T-helper 2 cell treated with Interferon-gamma antibody and Interleukin-4, amounts not matched to agents 5 μg/mL and 100 μg/mL, for 36 hours (primary cell): ENCODE data around the gene IARS2.
"Not testable (repeated sequence)": the region's sequence is repeated elsewhere in the genome, so short reads cannot be mapped to it uniquely, and the experiment has no call there.

Experiments
- DNase-seq: peaks from one replicate; pipeline ENCODE4 v3.0.0; 2021; ENCODE audit warnings: low spot score
- H3K27ac Mint-ChIP-seq: one replicate; pipeline ENCODE4 v1.8.0; 2021; ENCODE audit warnings: mild to moderate bottlenecking, mixed read lengths
- H3K27me3 Mint-ChIP-seq: one replicate; pipeline ENCODE4 v1.8.0; 2021; ENCODE audit warnings: low read depth, mixed read lengths
- H3K36me3 Mint-ChIP-seq: one replicate; pipeline ENCODE4 v1.8.0; 2021; ENCODE audit warnings: low read depth, mixed read lengths
- H3K4me1 Mint-ChIP-seq: one replicate; pipeline ENCODE4 v1.8.0; 2021; ENCODE audit warnings: low read depth, mixed read lengths
- H3K4me3 Mint-ChIP-seq: one replicate; pipeline ENCODE4 v1.8.0; 2022; ENCODE audit warnings: mild to moderate bottlenecking, moderate library complexity, mixed read lengths
- H3K9me3 Mint-ChIP-seq: one replicate; pipeline ENCODE4 v1.8.0; 2021; ENCODE audit warnings: mixed read lengths

The IARS2 gene

GRCh38 chr1:220086261-220086686 lies 7.7 kb upstream of the IARS2 start:
- not testable (repeated sequence) for H3K27me3 Mint-ChIP-seq, H3K4me1 Mint-ChIP-seq, DNase-seq, H3K27ac Mint-ChIP-seq, H3K36me3 Mint-ChIP-seq, H3K9me3 Mint-ChIP-seq, H3K4me3 Mint-ChIP-seq

DNA sequence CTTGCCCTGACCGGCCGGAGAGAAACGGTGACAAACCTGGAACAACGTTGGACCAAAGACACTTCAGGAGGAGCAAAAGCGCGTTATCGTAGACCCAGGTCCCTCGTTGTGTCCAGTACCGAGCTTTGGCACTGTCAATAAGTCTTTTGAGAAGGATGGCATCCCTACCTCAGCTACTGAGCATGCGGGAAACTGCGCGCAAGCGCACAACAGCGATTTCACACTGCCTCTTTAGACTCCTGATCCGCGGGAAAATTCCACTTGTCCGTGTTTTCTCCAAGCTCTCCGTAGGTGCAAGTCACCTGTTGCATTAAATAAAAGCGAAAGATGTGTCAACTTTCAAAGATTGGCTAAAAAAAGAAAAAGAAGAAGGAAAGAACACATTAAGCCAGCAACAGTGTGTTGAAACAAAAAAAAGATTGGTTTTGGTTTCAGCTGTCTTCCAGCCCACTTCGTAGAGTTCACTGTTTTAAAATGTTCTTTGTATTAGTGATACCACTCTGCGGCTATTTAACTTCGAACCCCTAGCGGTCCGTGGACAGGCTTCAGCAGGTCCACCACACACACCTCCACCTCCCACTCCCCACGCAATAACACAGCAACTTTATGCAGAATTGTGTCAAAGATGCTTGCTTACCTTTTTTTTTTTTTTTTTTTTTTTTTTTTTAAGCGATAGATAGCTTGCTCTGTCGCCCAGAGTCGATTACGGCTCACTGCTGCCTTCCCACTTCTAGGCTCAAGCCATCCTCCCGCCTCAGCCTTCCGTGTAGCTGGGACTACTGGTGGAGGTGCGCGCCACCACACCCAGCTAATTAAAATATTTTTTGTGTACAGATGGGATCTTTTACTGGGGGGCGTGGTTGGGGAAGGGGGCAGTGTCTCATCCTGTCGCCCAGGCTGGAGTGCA lies 4.0 kb upstream of the IARS2 start, which contains the start of gene BPNT1:
Gene BPNT1 (minus strand): TSS at position 139 of the 907 bp plus-strand sequence. CDS start 9,942 bp downstream, outside the sequence.
- Mint-ChIP-seq H3K4me3 (peak within 1 kb of the TSS; percentile 92), H3K27ac (peak within 1 kb of the TSS; percentile 89), H3K4me1 (peaks cover 10% of the 10 kb centered on the region), H3K9me3 (no peaks in the 10 kb centered on the region), H3K27me3 (peaks cover 2% of the 10 kb centered on the region), H3K36me3 (peaks cover 4% of the 10 kb centered on the region)
- peak; percentile 95 for DNase-seq

- peaks cover 14% of the 10 kb centered on the region for H3K4me1 Mint-ChIP-seq
These were observed 1.2 kb upstream of the IARS2 start for GRCh38 chr1:220092694-220093093.

DNA sequence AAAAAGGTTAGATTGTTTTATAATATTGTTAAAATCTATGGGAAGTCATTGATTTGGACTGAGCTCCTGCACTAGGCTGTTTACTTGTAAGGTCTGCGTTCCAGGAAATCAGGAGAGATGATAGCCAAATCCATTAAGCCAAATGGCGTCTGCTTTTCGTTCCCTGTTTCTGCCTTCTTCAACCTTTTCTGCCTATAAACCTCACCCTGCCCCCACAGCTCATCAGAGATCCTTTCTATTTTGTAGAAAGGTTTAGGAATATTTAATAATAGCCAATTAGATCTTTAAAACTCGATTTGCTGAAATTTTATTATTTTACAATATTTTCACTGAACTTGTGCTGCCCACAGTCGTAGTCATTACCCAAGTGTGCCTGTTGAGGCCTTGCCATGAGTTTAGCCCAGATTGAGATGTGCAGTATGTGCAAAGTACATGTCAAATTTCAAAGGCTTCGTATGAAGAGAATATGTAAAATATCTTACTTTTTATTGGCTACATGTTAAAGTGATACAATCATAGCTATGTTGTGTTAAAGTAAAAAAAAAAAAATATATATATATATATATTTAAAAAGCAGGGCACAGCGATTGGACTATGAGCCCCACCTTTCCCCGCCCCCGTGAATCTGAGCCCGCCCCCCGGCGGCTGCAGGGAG lies 444 bp upstream of the IARS2 start:
- peaks cover 16% of the 10 kb centered on the region for H3K4me1 Mint-ChIP-seq
- H3K9me3 Mint-ChIP-seq: no peaks in the 10 kb centered on the region
- peak overlapping the region; percentile 49 for H3K27ac Mint-ChIP-seq
- H3K27me3 Mint-ChIP-seq: peaks cover 2% of the 10 kb centered on the region
- peaks cover 22% of the 10 kb centered on the region for H3K36me3 Mint-ChIP-seq
- H3K4me3 Mint-ChIP-seq: no peak overlapping the region
- DNase-seq: no peak

More at GRCh38 chr1:220092694-220093093, 1.2 kb upstream of the IARS2 start:
- peaks cover 17% of the 10 kb centered on the region for H3K36me3 Mint-ChIP-seq
- H3K27me3 Mint-ChIP-seq: peaks cover 2% of the 10 kb centered on the region
- no peaks in the 10 kb centered on the region for H3K9me3 Mint-ChIP-seq
- H3K27ac Mint-ChIP-seq: no peak overlapping the region
- DNase-seq: no peak
- no peak overlapping the region for H3K4me3 Mint-ChIP-seq

DNA sequence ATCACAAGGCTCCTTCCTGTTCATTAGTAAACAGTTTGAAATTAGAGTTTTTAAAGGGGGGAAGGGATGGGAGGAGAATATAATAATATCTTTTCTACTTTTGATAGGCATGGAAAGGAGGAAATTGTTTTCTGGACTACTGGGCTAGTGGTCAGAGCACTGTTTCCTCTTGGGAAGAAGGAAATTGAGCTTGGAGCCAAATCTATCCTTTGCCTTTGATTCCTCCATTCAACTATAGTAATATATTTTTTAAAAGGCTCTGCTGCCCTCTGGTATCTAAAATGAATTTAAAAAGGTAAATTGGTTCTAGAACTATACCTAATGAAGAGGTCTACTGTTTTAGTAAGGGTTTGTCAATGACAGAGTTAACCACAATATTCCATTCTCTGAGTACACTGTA lies 5.9 kb downstream of the IARS2 start:
- DNase-seq: no peak
- H3K9me3 Mint-ChIP-seq: no peaks in the 10 kb centered on the region
- peaks cover 12% of the 10 kb centered on the region for H3K4me1 Mint-ChIP-seq
- no peaks in the 10 kb centered on the region for H3K27me3 Mint-ChIP-seq
- H3K27ac Mint-ChIP-seq: no peak overlapping the region
- H3K4me3 Mint-ChIP-seq: no peak overlapping the region
- H3K36me3 Mint-ChIP-seq: peaks cover 40% of the 10 kb centered on the region

- H3K4me3 Mint-ChIP-seq, DNase-seq, H3K4me1 Mint-ChIP-seq, H3K9me3 Mint-ChIP-seq, H3K27me3 Mint-ChIP-seq, H3K27ac Mint-ChIP-seq: not testable (repeated sequence)
- H3K36me3 Mint-ChIP-seq: peaks cover 48% of the 10 kb centered on the region
These were observed 16.5 kb downstream of the IARS2 start for GRCh38 chr1:220110473-220110872.

DNA sequence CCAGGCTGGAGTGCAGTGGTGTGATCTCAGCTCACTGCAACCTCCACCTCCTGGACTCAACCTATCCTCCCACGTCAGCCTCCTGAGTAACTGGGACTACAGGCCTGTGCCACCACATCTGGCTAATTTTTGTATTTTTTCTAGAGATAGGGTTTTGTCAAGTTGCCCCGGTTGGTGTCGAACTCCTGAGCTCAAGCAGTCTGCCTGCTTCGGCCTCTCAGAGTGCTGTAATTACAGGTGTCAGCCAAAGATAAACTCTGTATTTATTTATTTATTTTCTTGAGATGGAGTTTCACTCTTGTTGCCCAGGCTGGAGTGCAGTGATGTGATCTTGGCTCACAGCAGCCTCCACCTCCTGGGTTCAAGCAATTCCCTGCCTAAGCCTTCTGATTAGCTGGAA lies 18.7 kb downstream of the IARS2 start:
- H3K27ac Mint-ChIP-seq, H3K4me3 Mint-ChIP-seq, H3K9me3 Mint-ChIP-seq, H3K4me1 Mint-ChIP-seq, DNase-seq, H3K27me3 Mint-ChIP-seq: not testable (repeated sequence)
- H3K36me3 Mint-ChIP-seq: peaks cover 40% of the 10 kb centered on the region

GRCh38 chr1:220113136-220113695 lies 19.3 kb downstream of the IARS2 start:
- Mint-ChIP-seq H3K27me3 (no peaks in the 10 kb centered on the region), H3K4me1 (peaks cover 6% of the 10 kb centered on the region), H3K9me3 (no peaks in the 10 kb centered on the region), H3K27ac (peak overlapping the region; percentile 26), H3K4me3 (peak overlapping the region; percentile 40), H3K36me3 (peaks cover 36% of the 10 kb centered on the region)
- no peak for DNase-seq

DNA sequence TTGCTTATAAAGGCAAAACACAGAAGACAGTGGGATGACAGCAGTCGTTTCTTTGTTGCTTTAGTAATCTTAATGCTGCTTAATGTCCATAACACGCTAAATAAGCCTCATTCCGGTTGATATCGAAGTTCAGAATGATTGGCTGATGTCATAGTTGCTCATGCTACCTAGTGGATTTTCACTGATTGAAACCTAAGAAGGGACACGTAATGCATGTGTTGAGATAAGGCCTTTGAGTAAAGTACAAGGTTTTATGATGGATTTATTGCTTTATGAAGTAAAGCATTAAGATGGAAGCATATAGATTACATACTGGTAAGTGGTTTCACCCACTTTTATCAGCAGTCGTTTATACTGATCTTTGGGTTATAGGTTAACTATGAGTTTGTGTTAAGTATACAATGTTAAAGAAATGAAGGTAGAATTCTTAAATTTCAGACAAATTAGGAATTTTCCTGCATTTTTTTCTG lies 25.1 kb downstream of the IARS2 start:
- Mint-ChIP-seq H3K4me1 (peaks cover 6% of the 10 kb centered on the region), H3K36me3 (peaks cover 25% of the 10 kb centered on the region), H3K27ac (no peak overlapping the region), H3K4me3 (no peak overlapping the region), H3K9me3 (no peaks in the 10 kb centered on the region), H3K27me3 (no peaks in the 10 kb centered on the region)
- no peak for DNase-seq

- no peak overlapping the region for H3K4me3 Mint-ChIP-seq
- peak overlapping the region; percentile 8 for H3K27ac Mint-ChIP-seq
- H3K27me3 Mint-ChIP-seq: no peaks in the 10 kb centered on the region
- peaks cover 19% of the 10 kb centered on the region for H3K36me3 Mint-ChIP-seq
- H3K4me1 Mint-ChIP-seq: peaks cover 11% of the 10 kb centered on the region
- H3K9me3 Mint-ChIP-seq: no peaks in the 10 kb centered on the region
- no peak for DNase-seq
These were observed 28.0 kb downstream of the IARS2 start for GRCh38 chr1:220121791-220122530.

- no peaks in the 10 kb centered on the region for H3K27me3 Mint-ChIP-seq
- H3K27ac Mint-ChIP-seq: no peak overlapping the region
- H3K4me3 Mint-ChIP-seq: no peak overlapping the region
- H3K9me3 Mint-ChIP-seq: no peaks in the 10 kb centered on the region
- peaks cover 21% of the 10 kb centered on the region for H3K36me3 Mint-ChIP-seq
- DNase-seq: no peak
- H3K4me1 Mint-ChIP-seq: peaks cover 11% of the 10 kb centered on the region
These were observed 29.1 kb downstream of the IARS2 start for GRCh38 chr1:220123066-220123465.

- Mint-ChIP-seq H3K4me1 (peaks cover 10% of the 10 kb centered on the region), H3K27me3 (no peaks in the 10 kb centered on the region), H3K36me3 (peaks cover 23% of the 10 kb centered on the region), H3K27ac (no peak overlapping the region), H3K9me3 (no peaks in the 10 kb centered on the region), H3K4me3 (no peak overlapping the region)
- DNase-seq: no peak
These were observed 30.0 kb downstream of the IARS2 start for GRCh38 chr1:220123889-220124288.

GRCh38 chr1:220124542-220124941 lies 30.6 kb downstream of the IARS2 start:
- no peak overlapping the region for H3K4me3 Mint-ChIP-seq
- H3K36me3 Mint-ChIP-seq: peaks cover 24% of the 10 kb centered on the region
- peaks cover 10% of the 10 kb centered on the region for H3K4me1 Mint-ChIP-seq
- H3K27ac Mint-ChIP-seq: no peak overlapping the region
- H3K9me3 Mint-ChIP-seq: peaks cover 4% of the 10 kb centered on the region
- no peaks in the 10 kb centered on the region for H3K27me3 Mint-ChIP-seq
- no peak for DNase-seq
